Esophagus squamous epithelium (tissue), 4 donors: ENCODE measurements around the gene CATSPERB.

Experiments
- POLR2A ChIP-seq, 4 donors: fragments of 450-650 bp; IDR thresholded peaks; one replicate each; pipeline ENCODE4 v1.6.1; 2017; ENCODE audit warnings: antibody characterized with exemption in 4 of 4, mild to moderate bottlenecking in 4 of 4, moderate library complexity in 3 of 4
- TF ChIP-seq, protein P1 (sequence below), 6 experiments: fragments of 450-650 bp in 4 of 6; fragments of 200-600 bp in 2 of 6; sonication (generic) in 2 of 6; IDR thresholded peaks; one replicate each; pipeline ENCODE4 v1.5.1; 2016 to 2019; ENCODE audit warnings: antibody characterized with exemption in 6 of 6, mild to moderate bottlenecking in 4 of 6, moderate library complexity in 4 of 6

DNA sequence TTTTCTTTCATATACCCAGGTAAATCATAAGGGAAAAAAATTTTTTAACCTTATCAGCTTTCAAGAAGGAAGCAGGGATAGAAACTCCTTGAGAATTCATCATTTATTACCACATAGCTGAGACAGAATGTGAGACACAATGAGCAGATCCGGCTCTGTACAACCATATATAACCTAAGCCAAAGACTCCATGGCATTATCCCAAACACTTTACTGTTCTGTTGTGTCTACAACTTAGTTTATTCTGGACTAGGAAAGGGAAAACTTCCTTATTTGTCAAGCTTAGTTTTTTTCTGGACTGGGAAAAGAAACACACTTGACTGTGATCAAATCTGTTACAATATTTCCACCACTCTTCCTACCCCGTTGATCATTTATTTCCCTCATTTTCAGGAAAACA lies 38.3 kb upstream of the CATSPERB start:
- no peak for TF ChIP-seq POLR2A (IDR thresholded peaks at IDR 0.05)
- TF ChIP-seq, protein P1, sequence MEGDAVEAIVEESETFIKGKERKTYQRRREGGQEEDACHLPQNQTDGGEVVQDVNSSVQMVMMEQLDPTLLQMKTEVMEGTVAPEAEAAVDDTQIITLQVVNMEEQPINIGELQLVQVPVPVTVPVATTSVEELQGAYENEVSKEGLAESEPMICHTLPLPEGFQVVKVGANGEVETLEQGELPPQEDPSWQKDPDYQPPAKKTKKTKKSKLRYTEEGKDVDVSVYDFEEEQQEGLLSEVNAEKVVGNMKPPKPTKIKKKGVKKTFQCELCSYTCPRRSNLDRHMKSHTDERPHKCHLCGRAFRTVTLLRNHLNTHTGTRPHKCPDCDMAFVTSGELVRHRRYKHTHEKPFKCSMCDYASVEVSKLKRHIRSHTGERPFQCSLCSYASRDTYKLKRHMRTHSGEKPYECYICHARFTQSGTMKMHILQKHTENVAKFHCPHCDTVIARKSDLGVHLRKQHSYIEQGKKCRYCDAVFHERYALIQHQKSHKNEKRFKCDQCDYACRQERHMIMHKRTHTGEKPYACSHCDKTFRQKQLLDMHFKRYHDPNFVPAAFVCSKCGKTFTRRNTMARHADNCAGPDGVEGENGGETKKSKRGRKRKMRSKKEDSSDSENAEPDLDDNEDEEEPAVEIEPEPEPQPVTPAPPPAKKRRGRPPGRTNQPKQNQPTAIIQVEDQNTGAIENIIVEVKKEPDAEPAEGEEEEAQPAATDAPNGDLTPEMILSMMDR (IDR thresholded peaks at IDR 0.05): no peak
